SK-N-DZ (cell line): ENCODE measurements around the gene SLC43A3.
A peak's percentile ranks its signal among the peaks of the same experiment; 100 is the strongest.
"Not testable (repeated sequence)": the region's sequence is repeated elsewhere in the genome, so short reads cannot be mapped to it uniquely, and the experiment has no call there.

Experiments used
- DNase-seq: peaks from one replicate; pipeline ENCODE4 v3.0.0-alpha.2; 2015; ENCODE audit warnings: low spot score

Gene SLC43A3

DNA sequence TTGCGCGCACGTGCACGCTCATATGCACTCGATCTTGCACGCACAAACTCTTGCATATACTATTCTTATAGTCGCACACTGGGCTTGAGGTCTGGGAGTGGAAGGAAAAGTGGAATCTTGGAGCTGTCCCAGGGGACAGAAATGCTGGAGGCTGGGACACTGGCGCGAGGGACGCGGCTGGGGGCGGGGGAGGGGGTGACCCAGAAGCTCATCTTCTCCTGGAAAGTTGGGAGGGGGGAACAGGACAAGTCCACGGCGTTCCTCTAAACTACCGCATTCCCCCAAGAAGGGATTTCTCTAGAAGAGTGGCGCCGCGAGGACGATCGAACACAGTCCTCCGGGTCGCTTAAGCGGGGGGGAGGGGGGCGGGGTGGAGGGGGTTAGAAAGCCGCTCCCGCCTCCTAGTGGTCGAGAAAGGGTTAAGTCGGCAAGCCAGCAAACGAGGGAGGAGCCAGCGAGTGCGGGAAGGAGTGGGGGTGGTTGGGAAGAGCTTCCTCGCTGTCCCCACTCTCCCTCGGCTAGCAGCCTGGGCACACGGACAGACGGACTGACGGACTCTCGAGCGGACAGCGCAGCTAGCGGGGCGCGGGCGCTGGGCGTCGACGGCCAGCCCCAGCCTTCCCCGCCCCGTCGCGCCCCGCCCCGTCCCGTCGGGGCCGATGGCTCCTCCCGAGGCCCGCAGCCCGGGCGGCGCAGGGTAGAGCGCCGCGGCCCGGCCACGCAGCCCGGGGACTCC, 33.3 kb upstream of the SLC43A3 start, which contains the start of gene RTN4RL2:
Gene RTN4RL2 (plus strand): TSS at position 507 of the 736 bp plus-strand sequence. CDS start 338 bp downstream, outside the sequence.
- peak; percentile 85 for DNase-seq

DNA sequence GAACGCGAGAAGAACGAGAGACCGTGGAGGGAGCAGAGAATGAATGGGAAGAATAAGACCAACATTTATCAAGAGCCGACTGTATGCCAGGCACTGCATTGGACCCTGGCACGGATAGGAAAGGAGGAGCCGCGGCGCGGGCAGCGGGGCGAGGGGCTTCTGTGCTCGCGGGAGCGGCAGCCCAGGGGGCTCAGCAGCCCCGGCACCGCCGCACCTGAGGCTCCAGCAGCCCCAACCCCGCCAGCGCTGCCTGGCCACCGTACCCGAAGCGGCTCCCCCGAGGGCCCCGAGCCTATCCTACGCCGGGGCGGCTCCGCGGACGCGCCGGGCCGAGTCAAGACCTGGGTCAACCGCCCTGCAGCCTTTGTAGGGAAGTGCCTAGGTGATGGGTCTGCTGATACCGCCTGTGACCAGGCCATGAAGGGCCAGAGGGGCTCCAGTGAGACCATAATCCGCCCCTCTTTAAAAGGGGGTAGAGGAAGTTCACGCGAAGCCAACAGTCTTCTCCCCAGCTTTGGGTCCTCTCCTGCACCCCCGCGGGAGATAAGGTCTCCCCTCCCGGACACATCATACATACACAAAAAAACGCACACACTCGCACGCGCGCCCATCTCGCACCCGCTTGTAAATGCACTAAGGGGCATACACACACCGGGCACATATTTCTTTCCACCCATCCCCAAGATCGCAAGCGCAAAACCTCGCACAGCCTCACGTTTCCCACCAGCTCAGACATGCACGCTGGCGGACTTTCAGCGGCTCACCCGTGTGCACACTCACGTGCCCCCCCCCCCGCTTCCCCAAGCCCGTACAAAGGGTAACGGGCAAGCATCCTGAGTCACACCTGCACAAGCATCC, 32.5 kb upstream of the SLC43A3 start:
- DNase-seq = no peak

DNA sequence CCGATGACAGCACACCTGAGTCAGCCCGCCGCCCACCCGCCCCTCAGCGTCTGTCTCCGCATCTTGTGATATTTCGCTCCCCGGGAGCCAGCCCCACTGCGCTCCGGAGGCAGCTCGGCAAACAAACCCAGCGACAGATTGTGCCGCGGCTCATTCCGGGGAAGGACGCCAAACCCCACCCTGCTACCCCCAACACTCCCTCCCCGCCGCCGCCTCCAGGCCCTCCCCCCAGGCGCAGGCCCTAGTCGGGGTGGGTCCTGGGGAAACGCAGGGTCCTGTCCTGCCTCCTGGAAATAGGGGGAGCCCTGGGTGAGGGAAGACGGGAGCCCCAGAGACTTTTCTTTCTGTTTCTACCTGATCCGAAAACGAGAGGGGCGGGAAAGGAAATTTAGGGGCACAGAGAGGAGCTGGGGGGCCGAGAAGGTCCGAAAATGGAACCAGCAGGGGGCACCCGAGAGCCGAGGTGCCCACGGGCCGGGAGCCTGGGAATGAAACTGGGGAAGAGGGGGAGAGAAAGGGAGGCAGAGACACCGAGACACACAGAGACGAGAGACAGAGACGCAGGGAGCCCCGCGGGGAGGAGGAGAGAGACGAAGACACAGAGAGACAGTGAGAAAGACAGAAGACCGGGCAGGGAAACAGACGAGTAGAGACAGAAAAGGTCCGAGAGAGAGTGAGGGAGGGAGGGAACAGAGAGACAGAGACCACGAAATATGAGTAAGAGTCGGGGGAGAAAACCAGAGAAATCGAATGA, 31.7 kb upstream of the SLC43A3 start:
- peak; percentile 40 for DNase-seq

DNA sequence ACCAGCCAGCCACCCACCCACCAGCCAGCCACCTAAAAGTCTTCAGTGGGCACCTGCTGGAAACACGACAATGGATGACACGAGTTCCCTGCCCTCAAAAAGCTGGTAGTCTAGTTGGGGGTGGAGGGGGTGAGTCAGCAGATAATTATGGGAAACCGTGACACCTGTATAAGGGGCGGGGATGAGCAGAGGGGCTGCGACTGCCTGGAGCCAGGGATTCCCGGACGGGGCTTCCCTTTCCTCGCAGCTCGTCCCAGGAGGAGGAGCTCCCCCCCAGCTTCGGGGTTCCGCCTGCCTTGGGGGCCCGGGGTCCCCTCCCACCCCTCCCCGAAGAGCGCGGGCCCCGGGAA, 31.1 kb upstream of the SLC43A3 start:
- DNase-seq = no peak

DNA sequence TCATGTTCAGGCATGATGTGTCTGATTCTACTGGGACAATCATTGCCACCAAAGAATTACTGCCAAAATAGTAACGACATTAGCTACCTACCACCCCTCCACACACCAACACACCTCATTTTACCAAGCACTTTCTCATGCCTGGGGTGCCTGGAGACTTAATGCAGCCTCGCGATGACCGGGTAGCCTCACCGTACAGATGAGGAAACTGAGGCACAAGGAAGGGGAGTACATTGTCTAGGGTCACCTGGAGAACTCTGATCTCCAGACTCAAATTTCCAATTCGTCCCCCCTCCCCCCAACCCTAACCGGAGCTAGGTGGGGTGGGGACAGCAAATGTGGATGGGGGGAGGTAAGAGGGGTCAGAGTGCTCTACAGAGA, 30.7 kb upstream of the SLC43A3 start:
- no peak for DNase-seq

DNA sequence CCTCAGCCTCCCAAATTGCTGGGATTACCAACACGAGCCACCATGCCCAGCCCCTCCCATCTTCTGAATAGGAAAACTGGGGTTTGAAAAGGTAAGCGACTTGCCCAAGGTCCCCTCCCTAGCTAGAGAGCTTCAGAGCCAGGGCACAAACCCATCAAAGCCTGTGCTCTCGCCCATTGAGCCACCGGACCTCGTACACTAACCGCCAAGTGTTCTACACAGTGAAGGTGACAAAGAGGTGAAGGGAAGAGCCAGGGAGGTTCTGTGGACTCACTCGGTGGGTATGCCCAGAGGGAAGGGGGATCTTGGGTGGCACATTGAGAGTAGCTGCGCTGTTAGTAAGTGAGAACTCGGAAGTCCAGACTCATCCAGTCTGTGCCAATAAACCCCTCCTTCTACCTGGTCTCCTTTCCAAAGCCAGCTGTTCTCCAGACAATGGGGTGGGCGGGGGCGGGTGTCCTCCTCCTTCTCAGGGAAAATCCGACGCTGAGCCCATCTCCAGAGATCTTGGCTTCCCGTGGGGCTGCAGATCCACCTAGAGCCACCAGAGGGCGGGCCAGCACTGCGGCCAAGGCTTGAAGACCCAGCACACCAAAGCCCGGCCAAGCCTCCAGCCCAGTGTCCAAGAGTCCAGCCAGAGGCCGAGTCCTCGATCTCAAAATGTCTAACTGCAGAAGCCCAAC, 30.2 kb upstream of the SLC43A3 start:
- peak; percentile 82 for DNase-seq

DNA sequence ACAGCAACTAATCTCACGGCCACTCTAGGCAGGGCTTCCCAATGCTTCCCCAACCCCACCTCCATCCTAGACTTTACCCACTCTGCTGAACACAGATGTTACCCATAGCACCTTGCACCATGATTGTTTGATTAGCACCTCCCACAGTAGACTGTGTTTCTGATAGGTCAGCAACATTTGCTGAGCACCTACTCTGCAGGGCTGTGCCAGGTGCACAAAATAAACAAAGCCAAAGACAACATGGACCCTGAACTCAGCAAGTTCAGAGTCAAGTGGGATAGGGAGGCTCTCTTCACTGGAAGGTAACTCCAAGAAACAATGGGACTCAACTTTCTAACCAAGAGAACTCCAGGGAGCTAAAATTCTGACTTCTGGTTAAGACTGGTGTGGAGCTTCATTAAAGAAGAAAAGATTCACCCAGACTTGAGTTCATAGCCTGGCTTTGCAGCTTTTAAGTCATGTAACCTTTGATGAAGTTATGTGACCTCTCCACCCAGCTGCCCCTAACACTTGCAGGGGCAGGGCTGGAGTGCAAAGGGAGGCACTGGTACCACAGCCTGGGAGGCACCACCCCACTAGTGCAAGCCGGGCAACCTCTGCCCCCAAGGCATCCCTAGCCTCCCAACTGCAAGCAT, 26.7 kb upstream of the SLC43A3 start:
- no peak for DNase-seq

DNA sequence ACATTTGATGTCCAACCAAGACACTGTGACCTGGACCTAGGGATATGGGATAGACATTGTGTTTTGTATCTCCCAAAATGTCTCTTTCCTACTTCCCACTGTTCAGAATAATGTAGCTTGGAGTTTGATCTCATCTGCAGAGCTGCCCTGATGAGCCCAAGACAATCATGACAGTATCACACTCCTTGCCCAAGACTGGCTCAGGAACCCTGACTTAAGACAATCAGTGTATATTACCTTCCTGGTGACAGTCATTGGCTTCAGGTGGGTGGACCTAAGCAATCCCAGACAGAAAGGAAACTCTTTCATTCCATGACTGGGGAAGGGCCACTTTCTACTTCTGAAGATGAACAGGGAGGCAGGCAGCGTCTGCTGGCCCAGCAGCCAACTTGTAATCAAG, 19.1 kb upstream of the SLC43A3 start:
- no peak for DNase-seq

DNA sequence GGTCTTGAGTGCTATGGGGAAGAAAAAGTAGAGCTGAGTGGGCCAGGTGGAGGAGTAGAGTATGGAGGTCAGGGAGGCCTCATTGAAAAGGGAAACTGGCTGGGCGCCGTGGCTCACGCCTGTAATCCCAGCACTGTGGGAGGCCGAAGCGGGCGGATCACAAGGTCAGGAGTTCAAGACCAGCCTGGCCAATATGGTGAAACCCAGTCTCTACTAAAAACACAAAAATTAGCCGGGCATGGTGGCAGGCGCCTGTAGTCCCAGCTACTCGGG, 18.1 kb upstream of the SLC43A3 start:
- not testable (repeated sequence) for DNase-seq

DNA sequence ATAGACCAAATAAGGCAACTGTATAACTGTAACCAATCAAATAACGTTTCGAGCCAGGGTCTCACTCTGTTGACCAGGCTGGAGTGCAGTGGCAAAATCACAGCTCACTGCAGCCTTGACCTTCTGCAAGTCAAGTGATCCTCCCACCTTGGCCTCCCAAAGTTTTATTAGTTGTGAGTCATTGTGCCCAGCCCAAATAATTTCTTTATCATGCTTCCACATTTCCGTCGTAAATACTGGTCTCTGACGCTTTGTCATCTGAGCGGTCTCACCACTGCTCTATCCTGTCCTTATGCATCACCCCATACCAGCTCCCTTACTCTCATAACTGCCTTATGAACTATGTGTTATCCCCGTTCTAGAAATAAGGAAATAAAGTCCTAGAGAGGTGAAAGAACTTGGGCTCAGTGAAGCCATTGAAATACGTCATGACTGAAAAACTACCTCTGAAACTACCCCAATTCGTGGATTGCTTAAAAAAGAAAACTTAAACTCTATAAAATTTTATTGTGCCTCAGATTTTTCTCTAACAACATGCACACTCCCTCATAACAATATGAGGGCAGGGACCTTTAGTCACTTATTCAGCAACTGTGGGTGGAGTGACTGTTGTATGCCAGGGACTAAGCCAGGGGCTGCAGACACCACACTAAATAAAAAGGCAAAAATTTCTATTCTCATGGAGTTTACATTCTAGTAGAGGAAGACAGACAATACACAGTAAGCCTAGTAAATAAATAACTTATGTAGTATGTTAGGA, 17.6 kb upstream of the SLC43A3 start:
- DNase-seq = no peak

DNA sequence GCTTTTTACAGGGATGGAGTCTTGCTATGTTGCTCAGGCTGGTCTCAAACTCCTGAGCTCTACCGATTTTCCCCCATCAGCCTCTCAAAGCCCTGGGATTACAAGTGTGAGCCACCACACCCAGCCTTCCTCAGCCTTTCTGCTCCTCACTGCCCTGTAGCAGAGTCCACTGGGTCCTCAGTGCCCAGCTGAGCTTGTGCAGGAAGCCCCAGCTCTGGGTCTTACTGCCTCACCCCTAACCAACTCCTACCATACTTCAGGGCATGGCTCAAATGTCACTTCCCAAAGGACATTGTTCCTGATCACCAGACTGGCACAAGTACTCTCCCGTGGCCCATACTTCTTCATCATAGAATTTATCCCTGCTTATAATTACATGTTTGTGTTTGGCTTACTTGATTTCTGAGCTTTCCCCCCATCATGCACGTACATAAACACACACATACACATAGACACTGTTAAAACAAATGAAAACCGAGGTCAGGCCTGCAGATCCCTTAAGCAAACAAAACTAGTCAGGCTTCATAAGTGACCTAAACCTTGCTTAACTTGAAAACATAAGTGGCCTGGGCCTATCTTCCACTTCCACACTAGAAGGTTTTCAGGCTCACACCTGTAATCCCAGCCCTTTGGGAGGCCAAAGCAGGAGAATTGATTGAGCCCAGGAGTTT, 14.0 kb upstream of the SLC43A3 start:
- no peak for DNase-seq

DNA sequence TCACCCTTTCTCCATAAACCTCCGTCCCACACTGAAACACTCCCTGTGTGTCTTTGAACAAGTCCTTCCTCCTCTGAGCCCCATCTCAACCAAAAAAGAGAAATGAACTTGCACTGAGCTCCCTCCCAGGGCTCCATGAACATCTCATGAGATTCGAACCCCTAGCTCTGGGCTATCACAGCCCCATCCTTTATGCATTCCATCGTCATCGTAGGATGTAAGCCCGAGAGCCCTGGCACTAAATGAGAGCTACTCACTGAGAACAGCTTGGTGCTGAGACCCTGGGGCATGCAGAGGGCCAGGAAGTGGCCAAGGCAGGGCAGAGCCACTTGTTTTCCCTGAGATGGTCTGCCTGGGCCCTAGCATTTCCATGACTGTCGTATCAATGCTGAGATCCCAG, 12.9 kb upstream of the SLC43A3 start:
- DNase-seq = no peak

DNA sequence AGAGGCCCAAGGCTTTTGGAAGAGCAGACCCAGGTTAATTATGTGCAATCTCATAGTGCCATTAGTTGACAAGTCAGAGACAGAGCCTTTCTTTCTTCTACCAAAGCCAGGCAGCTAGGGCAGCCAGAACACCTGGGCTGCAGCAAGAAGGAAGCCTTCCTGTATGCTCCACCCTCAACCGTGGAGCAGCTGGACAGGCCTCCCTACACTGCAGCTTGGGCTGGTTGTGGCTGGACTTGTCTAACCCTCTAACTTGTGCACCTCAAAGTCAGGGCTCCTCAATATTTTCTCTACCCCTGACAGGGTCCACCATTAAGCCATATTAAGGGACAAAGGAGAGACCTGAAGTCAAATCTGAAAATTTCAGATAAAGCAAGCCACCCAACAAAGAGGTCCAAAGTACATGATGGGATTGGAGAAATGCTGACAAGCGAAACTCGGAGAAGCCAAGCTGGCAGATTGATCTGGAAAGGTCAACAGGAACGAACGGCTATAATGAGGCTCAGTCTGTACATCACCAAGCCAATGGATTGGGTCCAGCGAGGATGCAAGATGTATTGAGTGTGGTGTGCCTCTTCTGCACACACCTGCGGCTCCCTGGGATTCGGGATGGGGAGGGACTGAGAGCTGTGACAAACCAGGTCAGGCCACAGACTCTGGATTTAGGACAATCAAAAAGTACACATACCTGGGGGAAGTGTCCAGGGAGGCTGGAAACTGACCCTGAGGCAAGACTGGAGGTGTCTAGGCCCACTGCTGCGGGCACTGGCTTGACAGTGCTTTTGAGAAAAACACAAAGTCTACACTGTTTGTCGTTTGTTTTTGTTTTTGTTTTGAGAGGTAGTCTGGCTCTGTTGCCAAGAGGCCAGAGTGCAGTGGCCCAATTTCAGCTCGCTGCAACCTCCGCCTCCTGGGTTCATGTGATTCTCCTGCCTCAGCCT, 11.7 kb upstream of the SLC43A3 start:
- no peak for DNase-seq

DNA sequence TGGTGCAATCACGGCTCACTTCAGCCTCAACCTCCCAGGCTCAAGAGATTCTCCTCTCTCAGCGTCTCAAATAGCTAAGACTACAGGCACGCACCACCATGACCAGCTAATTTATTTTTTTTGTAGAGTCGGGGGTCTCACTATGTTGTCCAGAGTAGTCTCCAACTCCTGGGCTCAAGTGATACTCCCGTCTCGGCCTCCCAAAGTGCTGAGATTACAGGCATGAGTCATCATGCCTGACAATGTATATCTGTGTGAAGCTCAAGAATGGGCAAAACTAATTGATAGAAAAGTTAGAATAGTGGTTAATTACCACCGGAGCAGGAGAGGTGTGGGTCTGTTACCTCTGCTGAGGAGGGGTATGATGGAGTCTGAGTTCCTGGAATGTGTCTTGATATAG, 9.1 kb upstream of the SLC43A3 start:
- DNase-seq = no peak

DNA sequence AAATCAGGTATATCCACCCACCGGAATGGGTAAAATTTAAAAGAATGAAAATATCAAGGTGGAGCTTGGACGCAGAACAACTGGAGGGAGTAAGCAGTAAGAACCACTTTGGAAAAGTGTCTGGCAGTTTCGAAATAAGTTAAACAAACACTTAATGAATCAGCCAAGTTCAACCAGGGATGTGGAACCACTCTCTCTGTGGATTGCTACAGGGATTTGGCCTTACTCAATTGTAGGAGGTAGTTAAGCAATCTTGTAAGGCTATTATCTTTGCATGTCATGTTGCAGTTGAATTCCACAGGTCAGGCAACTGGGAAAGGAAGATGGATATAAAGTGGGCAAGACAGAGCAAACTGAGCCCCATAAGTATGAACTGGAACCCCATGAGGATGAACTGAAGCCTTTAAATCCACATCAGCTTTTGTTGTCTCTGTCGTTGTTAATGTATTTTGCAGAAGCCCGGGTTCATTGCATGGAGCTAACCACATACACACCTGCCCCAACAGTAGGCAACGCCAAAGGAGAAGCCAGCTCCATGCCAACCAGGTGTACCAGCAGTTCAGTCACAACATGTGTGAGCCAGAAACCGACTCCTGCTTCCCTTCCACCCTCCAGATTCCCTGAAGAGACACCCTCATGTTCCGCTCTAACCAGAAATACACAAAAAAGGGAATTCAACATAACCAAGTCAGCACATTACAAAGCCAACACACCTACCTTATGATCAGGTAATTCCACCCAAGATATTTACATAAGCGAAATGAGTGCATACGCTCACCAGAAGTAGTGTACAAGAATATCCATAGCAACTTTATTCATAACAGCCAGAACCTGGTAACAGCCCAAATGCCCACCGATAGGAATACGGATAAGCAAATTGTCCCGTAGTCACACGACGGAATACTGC, 8.0 kb upstream of the SLC43A3 start:
- DNase-seq = no peak

DNA sequence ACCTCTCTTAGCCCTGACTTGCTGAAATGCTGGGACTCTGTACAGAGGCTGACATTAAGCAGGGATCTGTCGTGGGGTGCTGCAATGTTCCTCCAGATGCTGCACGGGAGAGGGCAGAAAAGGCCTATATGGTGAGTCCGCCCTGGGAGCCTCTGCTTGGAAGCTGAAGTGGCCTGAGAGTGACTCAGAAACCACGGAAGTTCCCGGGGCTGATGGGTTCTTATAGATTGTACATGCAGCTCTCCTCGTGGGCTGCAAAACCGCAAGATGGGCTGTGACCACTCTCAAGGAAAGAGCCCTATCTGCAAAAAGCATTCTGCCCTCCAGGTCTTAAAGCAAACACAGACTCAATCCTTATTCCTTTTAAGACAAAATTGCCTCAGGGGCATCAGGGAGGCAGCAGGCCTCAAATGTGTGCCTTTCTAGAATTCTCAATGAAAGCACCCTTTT, 5.8 kb upstream of the SLC43A3 start:
- DNase-seq = no peak

DNA sequence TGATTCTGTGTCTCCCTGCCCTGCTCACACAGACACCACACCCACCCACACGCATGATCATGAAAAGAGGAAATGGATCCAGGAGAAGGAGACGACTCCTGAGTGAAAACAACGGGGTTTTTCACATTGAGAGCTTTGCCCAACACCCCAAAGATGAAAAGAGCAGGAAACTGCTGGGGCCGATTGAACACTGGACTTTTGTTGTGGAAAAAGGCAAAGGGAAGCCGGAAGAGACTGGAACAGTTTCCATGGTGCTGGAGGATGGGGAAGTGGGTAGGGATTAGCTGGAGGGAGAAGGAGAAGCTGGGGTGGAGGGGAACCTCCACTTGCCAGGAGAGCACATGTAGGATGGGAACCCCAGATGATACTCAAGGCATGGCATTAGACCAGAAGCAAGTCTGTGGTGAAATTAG, 5.2 kb upstream of the SLC43A3 start:
- DNase-seq = no peak

DNA sequence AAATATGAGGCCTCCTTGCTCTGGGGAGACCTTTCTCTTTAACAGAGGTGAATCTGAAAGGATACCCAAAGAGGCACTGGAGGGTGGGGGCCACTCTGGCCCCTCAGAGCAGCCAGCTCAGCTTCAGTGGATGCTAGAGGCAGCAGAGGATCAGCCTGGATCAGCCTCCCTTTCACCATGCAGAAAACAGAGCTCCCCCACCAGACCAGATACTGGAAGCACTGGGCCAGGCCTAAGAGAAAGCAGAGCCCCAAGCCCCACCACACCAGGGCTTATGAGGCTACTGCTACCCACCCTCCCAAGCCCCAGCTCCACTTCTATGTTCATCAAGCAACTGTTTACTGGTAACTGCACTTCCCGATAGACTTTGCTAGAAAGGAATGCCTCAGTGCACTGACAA, 4.0 kb upstream of the SLC43A3 start:
- DNase-seq = no peak
